HS-27A (cell line): ENCODE measurements around the gene AURKAIP1.

Experiments used
- DNase-seq: peaks from one replicate; pipeline ENCODE4 v3.0.0-alpha.2; 2012; ENCODE audit warnings: low read depth, missing footprints

The AURKAIP1 gene

DNA sequence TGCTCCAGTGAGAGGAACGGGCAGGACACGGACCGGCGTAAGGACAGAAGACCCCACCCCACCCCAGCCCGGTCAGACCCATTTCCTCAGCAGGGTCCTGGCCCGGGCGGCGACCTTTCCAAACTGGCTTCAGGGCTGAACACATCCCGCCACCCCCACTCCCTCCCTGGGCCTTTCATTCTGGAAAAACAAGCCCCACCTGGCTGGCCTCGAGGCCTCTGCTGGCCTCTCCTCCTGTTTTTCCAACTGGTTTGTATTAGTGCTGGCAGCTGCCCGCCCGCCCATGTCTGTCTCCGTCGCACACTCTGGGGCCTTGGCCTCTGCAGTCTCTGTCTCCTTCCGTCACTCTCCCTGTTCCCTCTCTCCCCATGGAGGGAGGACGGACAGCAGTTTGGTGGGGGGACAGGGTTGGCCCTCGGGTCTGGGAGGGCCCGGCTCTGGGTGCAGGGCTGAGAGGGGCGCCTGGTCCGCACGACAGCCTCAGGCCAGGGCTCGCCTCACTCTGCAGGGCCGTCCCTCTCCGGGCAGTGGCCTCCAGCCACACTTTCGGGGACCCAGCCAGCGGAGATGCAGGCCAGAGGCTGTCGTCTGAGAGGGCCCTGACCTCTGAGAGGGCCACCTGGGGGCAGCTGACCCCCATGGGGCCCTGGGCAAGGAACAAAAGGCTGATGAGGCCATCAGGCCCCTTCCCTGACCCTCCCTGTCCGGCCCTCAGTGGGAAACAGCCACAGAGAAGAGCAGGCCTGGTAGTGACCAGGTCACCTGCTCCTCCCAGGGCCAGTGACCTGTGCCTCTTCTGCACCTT lies 15.1 kb downstream of the AURKAIP1 start:
- no peak for DNase-seq

- no peak for DNase-seq
Observed at GRCh38 chr1:1359308-1359663, 15.7 kb downstream of the AURKAIP1 start.

DNA sequence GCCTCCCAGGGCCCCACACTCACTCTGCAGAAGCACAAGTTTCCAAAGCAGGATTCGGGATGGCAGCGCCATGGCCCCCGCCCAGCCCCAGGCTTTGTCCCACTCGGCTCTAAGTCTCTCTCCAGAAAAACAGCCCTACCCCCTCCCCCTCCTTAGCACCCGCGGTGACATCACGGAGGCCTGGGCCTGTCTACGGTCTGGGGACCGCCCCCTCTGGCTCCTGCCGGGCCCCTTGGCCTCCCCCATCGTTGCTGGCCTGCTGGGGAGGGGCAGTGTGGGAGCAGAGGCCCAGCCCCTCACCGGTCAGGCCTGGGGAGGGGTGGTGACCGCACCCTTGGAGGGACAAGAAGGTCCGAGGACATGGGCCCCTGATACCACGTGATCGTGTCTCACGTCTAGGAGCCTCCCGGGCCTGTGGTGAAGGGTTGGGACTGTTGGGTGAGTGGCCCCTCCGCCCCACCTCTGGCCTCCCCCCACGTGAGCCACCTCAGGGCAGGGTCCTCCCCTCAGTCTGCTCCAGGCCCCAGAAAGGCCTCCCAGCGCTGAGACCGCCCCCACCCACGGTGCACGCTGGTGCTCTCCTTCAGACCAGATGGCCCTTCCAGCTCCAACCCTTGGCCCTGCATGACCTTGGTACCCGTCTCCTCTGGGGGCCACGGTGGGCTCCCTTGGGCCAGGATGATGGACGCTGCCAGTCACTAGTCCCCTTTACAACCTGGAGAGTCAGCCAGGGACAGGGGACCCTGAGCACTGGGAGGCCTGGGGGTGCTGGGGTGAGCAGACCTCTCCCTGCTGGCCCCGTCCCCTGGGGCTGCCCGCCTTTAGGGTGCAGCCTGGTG lies 16.4 kb downstream of the AURKAIP1 start, which contains the start of gene MXRA8:
MXRA8 (minus strand) TSS at position 123 of the 839 bp plus-strand sequence; CDS start at position 72, 51 bp downstream.
- DNase-seq: no peak

GRCh38 chr1:1357871-1358432 lies 17.1 kb downstream of the AURKAIP1 start:
- DNase-seq: no peak

DNA sequence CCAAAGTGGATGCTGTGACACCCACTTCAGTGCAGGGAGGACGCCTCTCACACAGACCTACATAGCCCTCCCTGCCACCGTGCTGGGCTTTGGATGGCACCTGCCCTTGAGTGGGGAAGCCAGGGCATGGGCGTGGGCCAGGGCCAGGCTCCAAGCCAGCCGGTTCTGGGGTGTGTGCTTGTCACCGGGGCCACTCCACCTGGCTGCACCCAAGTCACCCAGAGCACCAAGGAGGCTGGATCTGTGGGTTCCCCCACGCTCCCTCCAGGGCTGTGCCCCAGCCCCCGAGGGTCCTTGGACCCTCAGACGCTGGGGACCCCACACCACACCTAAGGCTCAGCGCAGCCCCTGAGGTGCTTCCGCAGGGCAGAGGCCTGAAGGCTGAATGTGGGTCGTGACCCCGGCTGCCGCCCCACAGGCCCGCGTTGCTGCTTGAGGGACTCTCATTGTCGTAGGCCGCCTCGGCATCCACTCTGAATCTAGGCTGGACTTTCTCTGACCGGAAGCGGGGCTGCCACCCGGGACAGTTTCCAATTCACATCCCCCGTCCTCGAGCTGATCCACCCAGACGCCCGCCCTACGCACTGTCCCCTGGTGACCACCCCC lies 18.1 kb downstream of the AURKAIP1 start:
- no peak for DNase-seq

DNA sequence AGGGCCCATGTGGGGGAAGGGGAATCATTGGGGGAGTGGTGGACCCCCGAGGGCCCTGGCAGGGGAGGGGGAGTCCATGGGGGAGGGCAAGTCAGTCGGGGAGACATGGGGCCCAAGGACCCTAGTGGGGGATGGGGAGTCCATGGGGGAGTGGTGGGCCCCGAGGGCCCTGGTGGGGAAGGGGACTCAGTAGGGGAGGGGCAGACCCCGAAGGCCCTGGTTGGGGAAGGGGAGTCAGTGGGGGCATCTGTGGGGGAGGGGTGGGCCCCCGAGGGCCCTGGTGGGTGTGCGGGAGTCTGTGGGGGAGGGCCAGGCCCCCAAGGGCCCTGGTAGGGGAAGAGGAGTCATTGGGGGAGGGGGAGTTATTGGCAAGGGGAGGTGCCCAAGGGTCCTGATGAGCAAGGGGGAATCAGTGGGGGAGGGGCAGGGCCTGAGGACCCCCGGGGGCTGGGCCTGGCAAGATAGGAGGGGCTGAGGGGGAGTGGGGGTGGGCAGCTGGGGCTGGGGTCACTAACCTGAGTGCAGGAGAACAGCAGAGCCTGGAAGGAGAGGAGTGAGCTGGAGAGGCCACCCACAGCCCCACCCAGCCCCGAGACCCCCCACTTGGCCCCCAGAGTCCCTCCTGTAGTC lies 18.7 kb downstream of the AURKAIP1 start:
- DNase-seq: no peak

DNA sequence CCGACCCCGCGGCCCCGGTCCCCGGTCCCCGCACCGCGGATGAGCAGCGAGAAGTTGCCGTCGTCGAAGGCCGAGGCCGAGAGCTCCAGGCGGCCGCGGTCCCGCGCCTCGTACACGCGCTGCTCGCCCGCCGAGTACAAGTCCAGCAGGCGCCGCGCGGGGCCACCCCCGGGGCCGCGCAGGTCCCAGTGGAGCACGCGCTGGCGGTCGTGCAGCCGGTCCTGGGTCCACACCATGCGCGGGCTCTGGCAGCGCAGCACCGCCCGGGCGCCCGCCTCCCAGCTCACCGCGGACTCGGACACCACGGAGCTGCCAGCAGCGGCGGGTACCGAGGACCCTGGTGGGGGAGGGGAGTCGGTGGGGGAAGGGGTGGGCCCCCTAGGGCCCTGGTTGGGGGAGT lies 19.6 kb downstream of the AURKAIP1 start:
- no peak for DNase-seq

DNA sequence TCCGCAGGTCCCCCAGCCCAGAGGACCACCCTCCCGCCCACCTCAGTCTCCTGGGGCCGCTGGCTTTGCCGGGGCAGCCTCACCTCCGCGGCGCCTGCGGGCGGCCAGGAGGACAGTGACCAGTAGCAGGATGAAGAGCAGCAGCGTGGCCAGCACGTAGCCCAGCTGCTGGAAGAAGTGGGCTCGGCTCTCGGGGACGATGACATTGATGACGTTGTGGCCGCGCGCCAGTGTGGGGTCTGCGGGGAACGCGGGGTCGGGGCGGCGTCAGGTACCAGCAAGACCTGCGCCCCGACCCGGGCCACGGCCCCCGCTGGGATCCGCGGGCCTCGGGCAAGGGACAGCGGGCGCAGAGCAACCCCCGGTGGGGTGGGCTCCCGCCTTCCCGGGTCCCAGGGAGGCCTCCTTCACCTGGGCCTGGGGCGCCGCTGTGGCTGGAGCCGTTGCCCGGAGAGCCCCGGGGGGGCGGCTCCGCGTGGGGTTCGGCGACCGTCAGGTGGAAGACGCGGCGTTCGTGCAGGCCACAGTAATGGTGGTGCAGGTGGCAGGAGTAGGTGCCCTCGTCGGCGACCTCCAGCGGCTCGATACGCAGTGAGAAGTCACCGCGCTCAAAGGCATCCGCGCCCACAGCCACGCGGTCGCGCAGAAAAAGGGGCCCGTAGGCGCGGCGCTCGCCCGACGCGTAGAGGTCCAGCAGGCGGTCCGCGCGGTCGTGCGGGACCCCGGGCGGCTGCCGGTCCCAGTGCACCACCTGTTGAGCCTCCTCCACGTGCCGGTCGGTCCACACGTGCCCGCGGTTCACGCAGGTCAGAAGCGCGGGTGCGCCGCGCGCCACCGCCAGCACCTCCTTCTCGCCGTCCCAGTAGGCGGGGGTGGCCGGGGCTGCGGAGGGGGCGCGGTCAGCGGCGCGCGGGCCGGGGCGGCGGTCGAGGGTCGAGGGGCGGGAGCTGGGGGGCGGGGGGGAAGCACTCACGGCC lies 20.4 kb downstream of the AURKAIP1 start:
- DNase-seq: no peak

- DNase-seq: no peak
Observed at GRCh38 chr1:1353389-1354151, 21.4 kb downstream of the AURKAIP1 start.

- DNase-seq: no peak
Observed at GRCh38 chr1:1352786-1353388, 22.1 kb downstream of the AURKAIP1 start.

DNA sequence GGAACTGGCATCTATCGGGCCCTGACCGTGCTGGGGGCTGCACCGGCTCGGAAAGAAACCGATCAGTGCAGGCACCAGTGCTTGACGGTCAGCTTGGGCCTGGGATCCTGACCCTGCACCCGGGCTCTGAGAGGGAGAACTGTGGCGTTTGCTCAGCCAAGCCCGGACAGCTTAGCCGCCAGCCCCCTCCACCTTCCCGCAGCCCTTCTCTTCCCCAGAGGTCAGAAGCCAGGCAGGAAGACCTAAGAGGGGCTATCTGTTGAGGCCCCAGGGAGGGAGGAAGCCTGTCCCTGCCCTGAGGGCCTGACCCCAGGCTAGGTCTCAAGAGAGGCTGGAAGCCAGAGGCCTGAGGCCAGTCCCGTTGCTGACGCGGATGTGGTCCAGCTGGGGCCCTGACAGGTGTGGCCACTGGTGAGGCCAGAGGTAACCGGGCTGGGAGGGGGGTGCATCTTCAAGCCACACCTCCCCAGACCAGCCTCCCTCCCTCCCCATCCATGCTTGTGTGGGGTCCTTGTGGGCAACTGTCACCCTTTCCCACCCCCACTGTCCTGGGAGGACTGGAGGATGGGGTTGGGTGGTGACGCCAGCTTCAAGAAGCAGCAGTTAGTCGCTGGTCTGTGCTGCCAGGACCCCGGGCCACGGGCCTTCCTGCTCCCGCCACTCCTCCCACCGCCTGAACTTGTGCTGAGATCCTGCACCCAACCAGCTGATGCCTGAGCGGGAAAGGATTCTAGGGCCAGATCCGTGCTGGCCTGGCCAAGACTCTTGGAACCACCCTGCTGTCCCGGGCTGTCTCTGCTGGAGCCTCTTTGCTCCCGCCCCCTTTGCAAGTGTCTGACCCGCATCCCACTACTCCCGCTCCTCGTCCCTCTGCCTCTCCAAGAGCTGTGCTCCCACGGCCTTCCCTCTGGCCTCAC lies 23.2 kb downstream of the AURKAIP1 start:
- no peak for DNase-seq

DNA sequence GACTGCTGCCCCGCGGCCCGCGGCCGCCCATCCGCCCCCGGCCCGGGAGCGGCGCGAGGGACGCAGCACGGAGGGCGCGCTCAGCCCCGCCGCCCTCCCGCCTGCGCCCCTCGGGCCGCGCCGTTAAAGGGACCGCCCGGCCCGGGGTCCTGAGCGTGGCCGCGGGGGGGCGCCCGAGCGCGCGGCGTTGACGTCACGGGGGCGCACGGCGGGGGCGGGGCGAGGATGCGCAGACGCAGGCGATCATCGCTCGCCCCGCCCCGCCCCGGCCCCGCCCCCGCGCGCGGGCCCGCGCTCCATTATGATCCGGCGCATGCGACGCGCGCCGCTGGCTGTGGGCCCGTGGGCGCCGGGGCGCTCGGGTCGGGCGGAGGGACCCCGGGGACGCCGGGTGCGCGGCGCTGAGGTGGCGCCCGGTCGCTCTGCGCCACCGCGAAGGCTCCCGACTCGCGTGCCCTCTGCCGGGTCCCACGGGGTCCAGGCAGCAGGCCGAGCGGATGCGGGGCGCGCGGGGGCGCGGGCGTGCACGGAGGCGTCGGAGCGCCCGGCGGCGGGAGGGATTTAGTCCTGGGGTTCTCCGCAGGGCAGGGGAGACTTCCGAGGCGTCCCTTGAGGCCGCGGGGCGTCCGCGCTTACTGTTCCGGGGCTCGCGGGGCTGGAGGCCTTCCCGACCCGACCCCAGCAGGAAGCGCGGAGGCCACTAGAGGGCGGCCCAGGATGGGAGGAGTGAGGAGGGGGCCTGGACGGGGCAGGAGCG lies 25.6 kb downstream of the AURKAIP1 start, which contains the start of gene DVL1:
DVL1 (minus strand) TSS at position 163 of the 757 bp plus-strand sequence. CDS start 353 bp downstream, outside the sequence.
- no peak for DNase-seq

DNA sequence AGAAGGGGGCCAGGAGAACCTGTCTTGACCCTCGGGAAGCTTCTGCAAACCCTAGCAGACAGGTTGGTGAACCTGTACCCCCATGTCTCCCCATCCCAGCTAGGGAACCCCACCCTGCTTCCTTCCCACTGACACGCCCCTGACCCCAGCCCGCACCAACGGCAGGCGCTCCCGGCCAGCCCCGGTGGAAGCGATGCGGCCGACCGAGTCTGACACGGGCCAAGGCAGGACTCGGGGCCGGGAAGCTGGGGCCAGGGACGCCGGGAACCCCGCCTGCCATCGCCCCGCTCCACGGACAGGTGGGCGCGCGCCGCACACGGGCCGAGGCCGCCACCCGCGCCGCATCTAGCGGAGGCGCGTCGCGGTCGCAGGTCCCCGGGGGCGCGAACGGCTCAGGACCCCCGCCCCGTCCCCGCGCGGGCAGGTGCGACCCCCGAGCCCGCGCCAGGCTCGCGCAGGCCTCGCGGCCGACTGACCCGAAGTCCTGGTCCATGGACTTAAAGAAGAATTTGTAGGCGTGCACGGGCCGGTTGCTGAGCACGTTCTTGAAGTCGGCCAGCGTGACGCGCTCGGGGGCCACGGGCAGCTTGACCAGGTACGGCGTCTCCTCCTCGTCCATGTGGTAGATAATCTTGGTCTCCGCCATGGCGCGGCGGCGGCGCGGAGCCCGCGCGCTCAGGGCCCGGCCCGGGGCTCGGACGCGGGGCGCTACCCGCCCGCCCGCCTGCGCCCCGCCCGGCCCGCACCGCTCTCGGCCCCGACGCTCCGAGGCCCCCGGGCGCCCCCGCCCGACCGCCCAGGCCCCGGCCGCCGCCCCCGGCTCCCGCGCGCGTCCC lies 26.4 kb downstream of the AURKAIP1 start:
- no peak for DNase-seq

DNA sequence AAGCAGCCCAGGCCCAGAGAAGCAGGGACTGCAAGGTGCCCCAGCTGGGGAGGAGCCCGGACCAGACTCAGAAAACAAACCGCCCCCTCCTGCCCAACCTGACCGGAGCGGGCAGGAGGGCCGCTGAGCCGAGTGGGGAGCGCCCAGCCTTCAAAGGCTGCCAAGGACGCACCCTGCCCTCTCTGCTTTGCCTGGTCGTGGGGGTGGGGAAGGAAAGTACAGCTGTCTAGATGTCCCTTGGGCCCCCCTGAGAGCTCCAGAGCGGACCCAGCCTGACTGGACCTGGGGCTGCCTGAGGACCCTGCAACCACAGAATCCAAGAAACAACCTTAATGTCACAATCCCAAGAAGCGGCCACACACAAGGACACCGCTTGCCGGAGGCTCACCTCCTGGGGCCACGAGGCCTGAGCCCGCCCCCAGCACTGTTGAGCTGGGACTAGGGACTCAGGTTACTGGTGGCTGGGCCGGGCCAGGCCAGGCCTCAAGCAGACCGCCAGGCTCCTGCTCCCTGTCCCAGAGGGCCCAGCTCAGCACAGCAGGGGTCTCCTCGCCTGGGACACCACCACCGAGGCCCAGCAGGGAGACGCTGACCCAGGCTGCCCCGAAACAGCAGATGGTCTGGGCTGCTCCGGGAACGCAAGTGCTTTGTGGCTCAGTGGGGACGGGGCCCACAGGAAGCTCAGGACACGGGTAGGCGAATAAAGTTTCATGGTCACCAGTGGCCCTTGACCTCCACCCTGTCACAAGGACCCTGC lies 27.2 kb downstream of the AURKAIP1 start:
- no peak for DNase-seq

DNA sequence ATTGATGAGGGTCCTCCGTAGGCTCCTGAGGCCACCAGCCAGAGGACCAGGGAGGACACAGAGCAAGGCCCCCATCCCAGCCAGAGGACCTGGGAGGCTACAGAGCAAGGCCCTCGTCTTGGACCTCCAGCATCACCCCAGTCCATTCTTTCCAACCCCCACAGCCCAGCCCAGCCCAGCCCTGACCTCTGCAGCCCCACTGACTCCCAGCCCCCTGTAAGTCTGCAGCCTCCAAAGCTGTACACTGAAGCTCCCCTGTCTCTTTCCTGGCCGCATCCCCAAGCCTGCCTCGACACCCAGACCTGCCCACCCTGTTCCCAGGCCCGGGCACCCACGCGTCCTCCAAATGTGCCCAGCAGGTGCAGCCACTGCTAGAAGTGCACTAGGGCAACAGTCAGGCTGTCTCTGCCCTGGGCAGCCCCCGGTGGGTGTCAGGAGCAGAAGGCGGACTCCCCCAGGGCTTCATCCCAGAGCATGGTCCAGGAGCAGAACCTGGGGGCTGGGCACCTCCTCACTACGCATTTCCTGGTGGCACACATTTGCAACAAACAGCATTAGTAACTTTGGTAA lies 27.9 kb downstream of the AURKAIP1 start:
- no peak for DNase-seq

DNA sequence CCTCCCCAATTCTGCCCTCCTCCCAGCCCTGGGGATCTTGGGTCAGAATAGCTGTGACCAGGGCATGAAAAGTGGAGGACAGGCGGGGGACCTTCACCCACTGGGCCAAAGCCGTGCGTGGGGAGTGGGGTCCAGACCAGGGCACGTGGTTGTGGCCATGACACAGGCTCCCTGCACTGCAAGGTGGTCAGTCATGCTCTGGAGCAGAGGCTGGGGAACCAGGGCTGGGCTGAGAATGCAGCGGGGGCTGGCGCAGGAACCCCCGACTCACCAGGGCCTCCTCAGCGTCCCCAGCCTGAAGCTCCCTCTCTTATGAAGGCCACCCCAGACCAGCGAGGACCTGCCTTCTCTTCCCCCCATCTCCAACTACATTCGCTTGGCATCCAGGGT lies 28.5 kb downstream of the AURKAIP1 start:
- no peak for DNase-seq
